Retinal pigment epithelial cell (primary cell): ENCODE measurements around the gene KRT76.

Source experiments
- DNase-seq: peaks from one replicate; pipeline ENCODE4 v3.0.0-alpha.2; 2010; ENCODE audit warnings: low read depth
- H3K4me3 ChIP-seq: 2 replicates; pipeline ENCODE4 v1.5.1; 2011; ENCODE audit warnings: mild to moderate bottlenecking, low read length, control low read depth, moderate library complexity
- TF ChIP-seq, protein P1 (sequence below): conservative IDR thresholded peaks from 2 replicates; pipeline ENCODE4 v1.5.1; 2011; ENCODE audit warnings: low read depth, low read length, control low read depth, inconsistent platforms

The KRT76 gene

DNA sequence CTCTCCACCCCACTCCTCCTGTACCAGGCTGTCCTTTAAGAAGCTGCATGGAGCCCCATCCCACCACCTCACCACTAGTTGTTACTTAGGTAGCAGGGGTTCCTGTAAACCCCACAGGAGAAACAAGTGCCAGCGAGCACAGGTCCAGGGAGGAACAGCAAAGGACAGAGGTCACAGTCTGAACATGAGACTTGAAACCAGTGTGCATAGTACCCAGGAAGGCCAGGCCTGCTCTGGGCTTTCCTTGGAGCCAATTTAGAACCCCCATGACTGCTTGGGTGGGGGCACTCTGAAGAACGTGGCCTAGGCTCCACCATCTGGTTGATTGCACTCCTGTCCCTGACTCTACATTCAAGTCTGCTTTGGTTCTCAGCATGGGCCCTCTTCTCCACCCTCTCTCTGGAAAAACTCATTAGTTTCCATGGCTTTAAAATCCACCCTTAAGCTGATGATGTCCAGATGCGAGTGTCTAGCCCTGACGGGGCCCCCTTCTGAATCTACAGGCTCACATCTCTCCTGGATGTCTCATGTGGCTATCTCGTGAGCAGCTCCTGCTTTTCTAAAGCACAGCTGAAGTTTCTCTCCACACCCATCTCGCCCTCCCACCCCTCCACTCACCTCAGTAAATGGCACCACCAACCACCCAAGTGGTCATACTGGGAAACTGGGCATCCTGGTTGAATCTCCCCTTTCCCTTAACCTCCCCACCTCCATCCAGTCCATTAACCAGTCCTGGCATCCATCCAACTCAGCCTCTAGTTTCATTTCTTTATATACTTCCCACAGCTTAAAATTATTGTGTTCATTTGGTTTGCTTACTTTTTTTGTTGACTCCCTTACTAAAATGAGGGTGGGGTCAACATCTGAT is 10.4 kb upstream of the KRT76 start:
- H3K4me3 ChIP-seq = no peak overlapping the region
- TF ChIP-seq, protein P1, sequence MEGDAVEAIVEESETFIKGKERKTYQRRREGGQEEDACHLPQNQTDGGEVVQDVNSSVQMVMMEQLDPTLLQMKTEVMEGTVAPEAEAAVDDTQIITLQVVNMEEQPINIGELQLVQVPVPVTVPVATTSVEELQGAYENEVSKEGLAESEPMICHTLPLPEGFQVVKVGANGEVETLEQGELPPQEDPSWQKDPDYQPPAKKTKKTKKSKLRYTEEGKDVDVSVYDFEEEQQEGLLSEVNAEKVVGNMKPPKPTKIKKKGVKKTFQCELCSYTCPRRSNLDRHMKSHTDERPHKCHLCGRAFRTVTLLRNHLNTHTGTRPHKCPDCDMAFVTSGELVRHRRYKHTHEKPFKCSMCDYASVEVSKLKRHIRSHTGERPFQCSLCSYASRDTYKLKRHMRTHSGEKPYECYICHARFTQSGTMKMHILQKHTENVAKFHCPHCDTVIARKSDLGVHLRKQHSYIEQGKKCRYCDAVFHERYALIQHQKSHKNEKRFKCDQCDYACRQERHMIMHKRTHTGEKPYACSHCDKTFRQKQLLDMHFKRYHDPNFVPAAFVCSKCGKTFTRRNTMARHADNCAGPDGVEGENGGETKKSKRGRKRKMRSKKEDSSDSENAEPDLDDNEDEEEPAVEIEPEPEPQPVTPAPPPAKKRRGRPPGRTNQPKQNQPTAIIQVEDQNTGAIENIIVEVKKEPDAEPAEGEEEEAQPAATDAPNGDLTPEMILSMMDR = no peak
- no peak for DNase-seq

DNA sequence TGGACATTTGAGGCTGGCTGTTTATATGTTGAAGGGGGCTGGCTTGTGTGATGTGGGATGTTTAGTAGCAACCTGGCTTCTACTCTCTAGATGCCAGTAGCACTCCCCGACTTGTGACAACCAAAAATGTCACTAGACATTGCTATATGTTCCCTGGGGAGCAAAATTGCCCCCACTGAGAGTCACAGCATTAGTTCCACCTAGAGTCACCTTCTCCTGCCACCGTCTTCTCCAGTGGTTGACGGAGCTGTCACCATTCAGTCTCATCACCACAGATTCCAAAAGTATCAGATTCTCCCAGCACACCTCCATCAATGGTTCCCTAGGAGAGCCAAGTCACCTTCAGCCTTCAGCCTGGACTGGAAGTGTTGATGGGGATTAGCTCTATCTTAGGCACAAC is 7.8 kb upstream of the KRT76 start:
- TF ChIP-seq, protein P1 = no peak
- no peak overlapping the region for H3K4me3 ChIP-seq
- no peak for DNase-seq

DNA sequence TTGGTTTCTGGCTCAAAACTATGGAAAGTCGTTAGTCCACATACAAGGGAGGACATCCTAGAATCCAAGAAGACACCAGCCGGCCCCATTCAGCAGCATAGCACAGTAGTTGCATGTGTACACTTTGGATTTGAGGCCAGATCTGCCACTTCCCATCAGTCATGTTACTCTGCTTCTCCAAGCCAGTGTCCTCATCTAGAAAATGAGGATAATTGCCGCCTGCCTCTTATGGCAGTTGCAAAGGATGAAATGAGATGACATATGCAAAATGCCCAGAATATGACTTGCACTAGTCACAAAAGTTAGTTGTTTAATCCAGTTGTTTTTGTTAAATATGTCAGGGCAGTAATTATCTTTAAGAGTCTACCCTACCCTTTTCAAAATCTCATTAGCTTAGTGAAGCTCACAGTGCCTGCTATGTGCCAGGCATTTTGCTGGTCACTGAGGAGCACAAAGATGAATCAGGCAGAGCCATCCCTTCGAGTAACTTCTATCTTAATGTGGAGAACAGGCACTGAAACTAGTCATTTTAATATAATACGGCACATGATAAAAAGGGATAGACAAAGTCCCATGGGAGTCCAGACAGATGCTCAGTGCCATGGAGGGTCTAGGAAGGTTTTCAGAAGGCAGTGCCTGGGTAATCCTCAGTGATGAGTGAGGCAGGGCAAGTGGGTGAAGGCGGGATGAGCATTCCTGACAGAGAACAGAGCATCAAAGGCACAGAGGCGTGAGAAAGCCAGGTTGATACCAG is 6.6 kb upstream of the KRT76 start:
- TF ChIP-seq, protein P1 = no peak
- no peak overlapping the region for H3K4me3 ChIP-seq
- no peak for DNase-seq

DNA sequence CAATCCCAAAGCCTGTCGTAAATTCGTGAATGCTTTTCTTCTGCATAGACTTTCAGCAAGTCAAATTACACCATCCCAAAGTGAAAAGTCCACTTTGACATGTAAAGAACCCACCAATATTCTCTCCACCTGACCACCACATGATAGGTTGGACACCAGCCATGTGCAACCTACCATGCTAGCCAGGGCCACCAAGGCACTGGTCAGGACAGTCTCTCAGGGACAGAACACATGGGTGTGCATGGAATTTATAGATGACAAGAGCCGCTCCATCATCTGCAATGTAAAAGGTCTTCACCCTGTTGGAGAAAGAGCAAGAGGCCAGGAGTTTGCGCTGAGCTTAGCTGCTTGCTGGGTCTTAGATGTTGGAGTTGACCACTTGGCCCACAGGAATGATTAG is 5.4 kb upstream of the KRT76 start:
- TF ChIP-seq, protein P1 = no peak
- H3K4me3 ChIP-seq = no peak overlapping the region
- DNase-seq = no peak

DNA sequence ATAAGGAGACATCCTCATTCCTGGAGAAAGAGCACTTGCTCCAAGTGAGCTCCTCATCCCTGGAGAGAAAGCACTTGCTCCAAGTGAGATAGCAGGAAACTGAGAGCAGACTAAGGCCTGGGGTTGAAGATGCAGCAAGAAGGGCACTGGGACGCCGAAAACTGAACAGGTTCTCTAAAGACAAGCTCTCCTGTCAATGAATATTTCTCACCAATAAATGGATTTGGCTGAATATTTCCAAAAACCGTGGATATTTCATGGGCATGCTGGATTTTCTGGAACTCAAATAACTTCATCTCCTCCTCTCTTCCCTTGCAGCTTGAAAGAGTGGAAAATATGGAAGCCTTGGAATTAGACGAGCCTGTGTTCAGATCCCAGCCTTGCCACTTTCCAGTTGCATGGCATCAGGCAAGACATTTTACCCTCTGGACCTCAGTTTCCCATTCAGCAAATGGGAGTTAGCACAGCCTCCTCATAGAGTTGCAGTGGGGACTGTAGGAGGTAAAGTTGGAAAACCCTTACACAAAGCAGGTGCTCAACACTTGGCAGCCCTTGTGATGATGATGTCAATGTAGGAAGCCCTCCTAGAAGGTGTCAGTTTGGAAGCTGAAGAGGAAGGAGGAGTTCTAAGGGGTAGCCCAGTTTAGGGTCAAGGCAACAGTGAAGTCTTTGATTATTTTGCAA is 4.4 kb upstream of the KRT76 start:
- TF ChIP-seq, protein P1 = no peak
- no peak overlapping the region for H3K4me3 ChIP-seq
- DNase-seq = no peak

DNA sequence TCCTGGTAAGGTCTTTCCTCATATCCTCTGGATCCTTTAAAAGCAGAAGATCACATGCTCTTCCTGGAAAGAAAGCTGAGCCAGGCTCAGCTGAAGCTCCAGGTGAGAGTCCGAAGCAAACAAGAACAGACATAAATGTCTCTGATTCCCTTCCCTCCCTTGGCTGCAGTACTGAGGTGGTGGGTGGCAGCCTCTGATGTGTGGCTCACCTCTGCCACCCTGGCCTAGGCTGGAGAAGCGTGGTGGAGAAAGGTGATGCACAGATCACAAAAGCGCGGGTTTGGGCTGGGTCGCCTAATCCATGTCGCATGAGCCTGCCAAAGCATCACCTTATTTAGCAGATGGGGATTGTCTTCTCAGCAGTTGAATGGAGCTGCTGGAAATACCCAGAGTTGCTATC is 2.8 kb upstream of the KRT76 start:
- H3K4me3 ChIP-seq = no peak overlapping the region
- no peak for DNase-seq
- TF ChIP-seq, protein P1 = no peak
